Peyer's patch (tissue), 4 donors: ENCODE data around the gene IGFLR1.

ENCODE experiments used
- CTCF ChIP-seq, 6 experiments: fragments of 450-650 bp in 4 of 6; fragments of 200-600 bp in 2 of 6; sonication (generic) in 1 of 6; IDR thresholded peaks; one replicate each; pipeline ENCODE4 v1.5.1; 2017 to 2019; ENCODE audit warnings: antibody characterized with exemption in 6 of 6, mild to moderate bottlenecking in 3 of 6, moderate library complexity in 1 of 6
- POLR2A ChIP-seq, 2 donors: fragments of 450-650 bp; IDR thresholded peaks; one replicate each; pipeline ENCODE4 v1.5.1; 2017; ENCODE audit warnings: antibody characterized with exemption in 2 of 2, mild to moderate bottlenecking in 2 of 2, moderate library complexity in 2 of 2

- TF ChIP-seq POLR2A (IDR thresholded peaks at IDR 0.05) (no peak), CTCF (IDR thresholded peaks at IDR 0.05) (no peak)
Measured at GRCh38 chr19:35722461-35722860, 19.8 kb downstream of the IGFLR1 start.
